Measurements from ENCODE around the gene SF3B5. TPM values are rescaled to one million over a fixed set of nuclear protein-coding genes. Genes with fewer than 3 reads are reported as not detected.

Gene SF3B5
- total RNA-seq, 1 donor: 86.1 TPM

DNA sequence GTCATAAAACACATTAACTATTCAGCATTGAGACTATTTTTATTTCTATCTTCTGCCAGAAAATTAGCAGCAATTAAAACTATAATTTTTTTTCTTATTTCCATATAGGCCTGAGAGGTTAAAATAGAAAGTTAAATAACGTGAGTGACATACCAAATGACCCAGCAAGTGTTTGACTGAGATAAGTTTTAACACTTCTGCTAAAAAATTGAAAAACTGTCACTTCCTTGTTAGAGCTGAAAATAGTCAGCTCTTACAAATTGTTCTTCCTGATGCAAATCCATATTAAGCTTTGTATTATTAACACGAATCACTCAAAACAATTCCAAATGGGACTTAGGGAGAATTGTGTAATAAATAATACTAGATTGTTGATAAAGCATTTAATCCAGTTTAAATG is 28.5 kb upstream of the SF3B5 start:
- Histone ChIP-seq H3K4me3 (ENCODE audit: low read length) (no peak overlapping the region), H3K4me1 (ENCODE audit: insufficient read depth, low read length) (peaks cover 7% of the 10 kb centered on the region), H3K9me3 (ENCODE audit: low read depth, low read length) (no peaks in the 10 kb centered on the region), H3K27me3 (ENCODE audit: insufficient read depth, low read length) (no peaks in the 10 kb centered on the region)

- H3K27me3 ChIP-seq (ENCODE audit: insufficient read depth, low read length): no peaks in the 10 kb centered on the region
- no peaks in the 10 kb centered on the region for H3K9me3 ChIP-seq (ENCODE audit: low read depth, low read length)
- no peak overlapping the region for H3K4me3 ChIP-seq (ENCODE audit: low read length)
- peaks cover 7% of the 10 kb centered on the region for H3K4me1 ChIP-seq (ENCODE audit: insufficient read depth, low read length)
Measured at GRCh38 chr6:144123421-144123820, 28.0 kb upstream of the SF3B5 start.

DNA sequence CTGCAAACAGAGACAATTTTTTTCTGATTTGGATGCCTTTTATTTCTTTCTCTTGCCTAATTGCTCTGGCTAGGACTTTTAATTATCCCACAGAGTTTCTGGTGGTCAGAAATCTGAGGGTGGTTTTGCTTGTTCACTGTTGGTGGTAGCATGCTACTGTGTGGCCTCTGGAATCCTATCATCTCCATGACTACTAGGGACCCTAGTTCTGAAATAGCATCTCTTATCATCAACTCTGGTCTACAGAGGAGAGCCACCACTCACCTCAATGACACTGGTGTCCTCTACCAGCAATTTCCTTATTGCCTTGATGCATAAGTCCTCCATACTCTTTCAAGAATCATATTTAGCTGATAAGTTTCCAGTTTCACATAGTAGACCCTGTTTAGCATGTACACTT is 27.5 kb upstream of the SF3B5 start:
- Histone ChIP-seq H3K27me3 (ENCODE audit: insufficient read depth, low read length) (no peaks in the 10 kb centered on the region), H3K4me3 (ENCODE audit: low read length) (no peak overlapping the region), H3K9me3 (ENCODE audit: low read depth, low read length) (no peaks in the 10 kb centered on the region), H3K4me1 (ENCODE audit: insufficient read depth, low read length) (peaks cover 7% of the 10 kb centered on the region)

DNA sequence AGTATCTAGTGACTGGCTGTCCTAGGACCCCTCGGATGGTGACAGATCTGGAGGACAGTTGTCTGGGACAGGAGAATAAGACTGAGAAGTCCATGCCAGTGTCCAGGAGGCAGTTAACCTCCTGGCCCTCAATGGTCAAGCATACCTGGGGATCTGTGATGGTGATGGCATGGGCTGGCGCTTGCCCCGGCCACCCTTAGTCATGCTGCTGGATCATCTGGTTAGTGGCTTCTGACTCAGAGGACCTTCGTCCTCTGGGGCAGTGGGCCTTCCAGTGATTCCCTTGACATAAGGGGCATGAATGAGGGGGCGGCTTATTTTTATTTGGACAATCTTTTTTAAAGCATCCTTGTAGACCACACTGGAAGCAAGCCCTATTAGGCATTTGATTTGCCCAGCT is 24.0 kb upstream of the SF3B5 start:
- H3K4me1 ChIP-seq (ENCODE audit: insufficient read depth, low read length): peaks cover 7% of the 10 kb centered on the region
- H3K9me3 ChIP-seq (ENCODE audit: low read depth, low read length): no peaks in the 10 kb centered on the region
- no peaks in the 10 kb centered on the region for H3K27me3 ChIP-seq (ENCODE audit: insufficient read depth, low read length)
- H3K4me3 ChIP-seq (ENCODE audit: low read length): no peak overlapping the region

DNA sequence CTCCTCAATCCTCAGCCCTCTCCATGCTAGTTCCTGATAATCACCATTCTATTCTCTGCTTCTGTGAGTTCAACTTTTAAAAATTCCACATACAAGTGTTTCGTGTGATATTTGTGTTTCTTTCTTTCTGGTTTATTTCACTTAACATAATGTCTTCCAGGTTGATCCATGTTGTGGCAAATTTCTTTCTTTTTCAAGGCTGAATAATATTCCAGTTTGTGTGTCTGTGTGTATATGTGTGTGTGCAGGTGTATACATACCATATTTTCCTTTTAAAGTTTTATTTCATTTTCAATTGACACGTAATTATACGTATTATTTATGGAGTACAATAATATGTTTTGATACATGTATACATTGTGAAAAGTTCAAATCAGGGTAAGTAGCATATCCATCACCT is 19.8 kb upstream of the SF3B5 start:
- Histone ChIP-seq H3K9me3 (ENCODE audit: low read depth, low read length) (no peaks in the 10 kb centered on the region), H3K27me3 (ENCODE audit: insufficient read depth, low read length) (no peaks in the 10 kb centered on the region), H3K4me3 (ENCODE audit: low read length) (no peak overlapping the region), H3K4me1 (ENCODE audit: insufficient read depth, low read length) (no peaks in the 10 kb centered on the region)

- H3K27me3 ChIP-seq (ENCODE audit: insufficient read depth, low read length): no peaks in the 10 kb centered on the region
- no peak overlapping the region for H3K4me3 ChIP-seq (ENCODE audit: low read length)
- no peaks in the 10 kb centered on the region for H3K4me1 ChIP-seq (ENCODE audit: insufficient read depth, low read length)
- H3K9me3 ChIP-seq (ENCODE audit: low read depth, low read length): no peaks in the 10 kb centered on the region
Measured at GRCh38 chr6:144113366-144113765, 18.0 kb upstream of the SF3B5 start.

DNA sequence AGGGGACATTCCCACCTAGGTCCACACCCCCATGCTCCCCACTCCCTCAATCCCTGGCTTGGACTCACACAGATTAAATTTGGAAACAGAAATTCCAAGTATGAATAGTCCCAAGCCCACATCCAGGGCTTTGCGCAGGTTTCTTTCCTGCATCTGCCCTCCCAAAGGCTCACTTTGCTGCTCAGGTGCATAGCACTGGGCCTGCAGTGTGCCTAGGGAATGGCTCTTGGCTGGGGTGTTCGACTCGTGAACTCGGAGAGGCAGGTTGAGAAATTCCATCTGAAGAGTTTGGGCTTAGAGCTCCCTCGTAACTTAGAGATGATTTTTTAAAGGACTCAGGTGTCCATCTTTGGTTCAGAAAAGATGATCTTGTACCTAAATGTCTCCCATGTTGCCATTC is 14.8 kb upstream of the SF3B5 start:
- H3K9me3 ChIP-seq (ENCODE audit: low read depth, low read length): no peaks in the 10 kb centered on the region
- H3K4me3 ChIP-seq (ENCODE audit: low read length): no peak overlapping the region
- H3K4me1 ChIP-seq (ENCODE audit: insufficient read depth, low read length): no peaks in the 10 kb centered on the region
- H3K27me3 ChIP-seq (ENCODE audit: insufficient read depth, low read length): no peaks in the 10 kb centered on the region

GRCh38 chr6:144106206-144106605 is 10.8 kb upstream of the SF3B5 start:
- H3K4me3 ChIP-seq (ENCODE audit: low read length): no peak overlapping the region
- no peaks in the 10 kb centered on the region for H3K9me3 ChIP-seq (ENCODE audit: low read depth, low read length)
- H3K27me3 ChIP-seq (ENCODE audit: insufficient read depth, low read length): no peaks in the 10 kb centered on the region
- H3K4me1 ChIP-seq (ENCODE audit: insufficient read depth, low read length): no peaks in the 10 kb centered on the region

DNA sequence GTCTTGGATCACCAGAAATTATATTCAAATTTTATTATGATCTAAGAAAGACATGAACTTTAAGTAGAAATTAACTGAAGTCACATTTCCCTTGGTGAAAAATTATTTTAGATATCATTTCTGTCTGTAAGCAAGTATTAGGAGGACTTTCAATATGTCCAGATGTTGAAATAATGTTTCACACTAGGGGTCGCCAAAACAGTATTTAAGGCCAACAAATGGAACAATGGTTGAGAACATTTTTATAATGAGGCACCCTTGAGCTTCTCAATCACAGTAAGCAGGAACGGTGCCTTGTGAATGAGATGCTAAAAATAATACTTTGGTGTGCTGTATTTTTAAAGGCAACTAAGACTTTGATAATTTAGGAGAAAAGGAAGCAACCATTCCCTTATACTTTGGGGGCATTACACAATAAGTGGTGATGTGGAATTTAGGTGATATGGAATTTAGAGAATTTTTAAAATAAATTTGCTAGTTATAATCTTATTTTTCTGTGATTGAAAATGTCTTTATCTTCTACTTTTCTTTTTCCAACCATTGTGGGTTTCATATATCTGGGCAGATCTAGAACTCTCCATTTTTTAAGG is 9.6 kb upstream of the SF3B5 start:
- Histone ChIP-seq H3K9me3 (ENCODE audit: low read depth, low read length) (no peaks in the 10 kb centered on the region), H3K4me3 (ENCODE audit: low read length) (no peak overlapping the region), H3K4me1 (ENCODE audit: insufficient read depth, low read length) (no peaks in the 10 kb centered on the region), H3K27me3 (ENCODE audit: insufficient read depth, low read length) (no peaks in the 10 kb centered on the region)

DNA sequence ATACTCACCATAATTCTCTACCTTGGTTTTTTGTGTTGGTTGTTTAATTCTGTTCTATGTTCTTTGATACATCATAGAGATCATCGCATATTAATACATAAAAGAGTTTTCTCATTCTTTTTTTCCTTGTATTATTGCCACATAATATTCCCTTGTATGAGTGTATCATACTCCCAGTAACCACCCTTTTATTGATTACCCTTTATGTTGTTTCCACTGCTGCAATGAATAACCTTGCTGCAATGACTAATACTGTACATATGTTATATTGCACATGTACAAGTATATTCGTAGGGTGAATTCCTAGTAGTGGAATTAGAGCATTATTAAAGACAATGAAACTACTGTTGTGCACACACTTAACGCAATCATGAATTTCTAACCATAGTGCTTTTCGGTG is 9.1 kb upstream of the SF3B5 start:
- H3K4me1 ChIP-seq (ENCODE audit: insufficient read depth, low read length): no peaks in the 10 kb centered on the region
- H3K27me3 ChIP-seq (ENCODE audit: insufficient read depth, low read length): no peaks in the 10 kb centered on the region
- H3K4me3 ChIP-seq (ENCODE audit: low read length): no peak overlapping the region

GRCh38 chr6:144103026-144103563 is 7.7 kb upstream of the SF3B5 start:
- no peak overlapping the region for H3K4me3 ChIP-seq (ENCODE audit: low read length)
- no peaks in the 10 kb centered on the region for H3K27me3 ChIP-seq (ENCODE audit: insufficient read depth, low read length)
- H3K9me3 ChIP-seq (ENCODE audit: low read depth, low read length): no peaks in the 10 kb centered on the region

More for the DNA sequence above, 9.1 kb upstream of the SF3B5 start:
- no peaks in the 10 kb centered on the region for H3K9me3 ChIP-seq (ENCODE audit: low read depth, low read length)

DNA sequence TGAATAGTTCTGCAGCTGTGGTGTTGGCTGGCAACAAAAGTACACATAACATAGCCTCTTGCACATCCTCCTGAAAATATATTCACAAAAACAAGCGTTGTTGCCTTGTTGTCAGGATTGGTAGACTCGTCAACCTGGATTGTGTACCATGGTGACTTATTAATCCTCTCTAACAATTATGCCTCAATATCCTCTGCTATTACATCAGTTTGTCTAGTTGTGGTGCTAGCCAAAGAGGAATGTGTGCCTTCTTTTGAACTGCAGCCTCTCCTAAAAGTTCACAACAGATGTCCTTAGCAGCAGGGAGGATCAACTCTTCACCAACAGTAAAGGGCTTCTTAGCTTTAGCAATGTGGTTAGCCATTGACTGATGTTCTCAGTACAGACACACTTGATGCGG is 3.6 kb upstream of the SF3B5 start:
- Histone ChIP-seq H3K4me3 (ENCODE audit: low read length) (no peak overlapping the region), H3K9me3 (ENCODE audit: low read depth, low read length) (no peaks in the 10 kb centered on the region), H3K4me1 (ENCODE audit: insufficient read depth, low read length) (peaks cover 17% of the 10 kb centered on the region), H3K27me3 (ENCODE audit: insufficient read depth, low read length) (no peaks in the 10 kb centered on the region)

More at GRCh38 chr6:144103026-144103563, 7.7 kb upstream of the SF3B5 start:
- no peaks in the 10 kb centered on the region for H3K4me1 ChIP-seq (ENCODE audit: insufficient read depth, low read length)

DNA sequence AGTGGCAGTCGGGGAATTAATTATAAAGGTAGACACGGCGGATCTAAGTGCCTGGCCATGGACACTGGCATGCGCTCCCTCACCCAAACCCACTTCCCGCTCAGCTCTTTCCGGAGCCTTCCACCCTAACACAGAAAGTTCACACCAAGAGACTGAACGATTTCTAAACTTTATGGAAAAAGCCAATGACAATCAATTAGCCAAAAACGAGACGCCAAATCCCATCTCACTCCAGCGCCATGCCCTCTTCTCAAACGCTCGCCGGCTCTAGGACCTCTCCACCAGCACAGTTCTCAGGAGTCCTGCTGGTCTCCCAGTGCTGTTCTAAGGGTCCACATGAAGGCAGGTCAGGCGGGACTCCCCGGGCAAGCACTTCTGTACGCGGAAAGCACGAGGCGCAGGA is 641 bp downstream of the SF3B5 start:
- peak overlapping the region; percentile 91 for H3K4me3 ChIP-seq (ENCODE audit: low read length)

GRCh38 chr6:144093658-144094057 is 1.7 kb downstream of the SF3B5 start:
- H3K27me3 ChIP-seq (ENCODE audit: insufficient read depth, low read length): no peaks in the 10 kb centered on the region
- peaks cover 24% of the 10 kb centered on the region for H3K4me1 ChIP-seq (ENCODE audit: insufficient read depth, low read length)
- H3K4me3 ChIP-seq (ENCODE audit: low read length): no peak overlapping the region
- H3K9me3 ChIP-seq (ENCODE audit: low read depth, low read length): no peaks in the 10 kb centered on the region

More for the DNA sequence above, 641 bp downstream of the SF3B5 start:
- Histone ChIP-seq H3K9me3 (ENCODE audit: low read depth, low read length) (no peaks in the 10 kb centered on the region), H3K4me1 (ENCODE audit: insufficient read depth, low read length) (peaks cover 24% of the 10 kb centered on the region), H3K27me3 (ENCODE audit: insufficient read depth, low read length) (no peaks in the 10 kb centered on the region)

- H3K4me3 ChIP-seq (ENCODE audit: low read length): no peak overlapping the region
Measured at GRCh38 chr6:144093236-144093635, 2.1 kb downstream of the SF3B5 start.

GRCh38 chr6:144090384-144090783 is 5.0 kb downstream of the SF3B5 start:
- Histone ChIP-seq H3K4me3 (ENCODE audit: low read length) (no peak overlapping the region), H3K4me1 (ENCODE audit: insufficient read depth, low read length) (peaks cover 24% of the 10 kb centered on the region), H3K9me3 (ENCODE audit: low read depth, low read length) (no peaks in the 10 kb centered on the region), H3K27me3 (ENCODE audit: insufficient read depth, low read length) (no peaks in the 10 kb centered on the region)

More at GRCh38 chr6:144093236-144093635, 2.1 kb downstream of the SF3B5 start:
- Histone ChIP-seq H3K27me3 (ENCODE audit: insufficient read depth, low read length) (no peaks in the 10 kb centered on the region), H3K9me3 (ENCODE audit: low read depth, low read length) (no peaks in the 10 kb centered on the region), H3K4me1 (ENCODE audit: insufficient read depth, low read length) (peaks cover 24% of the 10 kb centered on the region)
